Erythroblast (primary cell): ENCODE measurements around the gene TSC2.

Experiments
- GATA1 ChIP-seq: IDR thresholded peaks from 2 replicates; pipeline ENCODE4 v1.6.1; 2011; ENCODE audit warnings: low read depth, mild to moderate bottlenecking, control low read depth, low read length, moderate library complexity
- POLR2A ChIP-seq: IDR thresholded peaks from 2 replicates; pipeline ENCODE4 v1.6.1; 2011; ENCODE audit warnings: mild to moderate bottlenecking, low read length

GRCh38 chr16:2030036-2030435, 17.7 kb upstream of the TSC2 start:
- no peak for TF ChIP-seq POLR2A
- no peak for TF ChIP-seq GATA1
